ENCODE measurements around the gene PSAPL1.

Gene PSAPL1

GRCh38 chr4:7393601-7394575 is 40.8 kb downstream of the PSAPL1 start:
- DNase-seq: no peak

GRCh38 chr4:7392438-7393421 is 42.0 kb downstream of the PSAPL1 start:
- peak; percentile 81 for DNase-seq

GRCh38 chr4:7391637-7392437 is 42.9 kb downstream of the PSAPL1 start:
- DNase-seq: no peak

- no peak for DNase-seq
Observed at GRCh38 chr4:7390906-7391636, 43.7 kb downstream of the PSAPL1 start.

- no peak for DNase-seq
Observed at GRCh38 chr4:7390336-7390735, 44.4 kb downstream of the PSAPL1 start.

- no peak for DNase-seq
Observed at GRCh38 chr4:7389719-7390118, 45.0 kb downstream of the PSAPL1 start.

- no peak for DNase-seq
Observed at GRCh38 chr4:7389101-7389701, 45.5 kb downstream of the PSAPL1 start.

- no peak for DNase-seq
Observed at GRCh38 chr4:7388627-7389026, 46.1 kb downstream of the PSAPL1 start.

- no peak for DNase-seq
Observed at GRCh38 chr4:7387925-7388324, 46.8 kb downstream of the PSAPL1 start.

GRCh38 chr4:7384929-7385890 is 49.5 kb downstream of the PSAPL1 start:
- DNase-seq: no peak

- no peak for DNase-seq
Observed at GRCh38 chr4:7384003-7384928, 50.5 kb downstream of the PSAPL1 start.

GRCh38 chr4:7383266-7383665 is 51.5 kb downstream of the PSAPL1 start:
- DNase-seq: no peak

GRCh38 chr4:7382634-7383014 is 52.1 kb downstream of the PSAPL1 start:
- no peak for DNase-seq

- DNase-seq: no peak
Observed at GRCh38 chr4:7381890-7382633, 52.7 kb downstream of the PSAPL1 start.

GRCh38 chr4:7381221-7381889 is 53.4 kb downstream of the PSAPL1 start:
- DNase-seq: no peak

Measured in femur (tissue), 1 donor.